Astrocyte (in vitro differentiated cells and primary cell): ENCODE results near the gene SLC26A1. TPM values are rescaled to one million over a fixed set of nuclear protein-coding genes. Genes with fewer than 3 reads are reported as not detected.
A peak's percentile ranks its signal among the peaks of the same experiment; 100 is the strongest.

Experiments used
- DNase-seq: peaks from one replicate; pipeline ENCODE4 v3.0.0-alpha.2; 2010; ENCODE audit warnings: low read depth
- FAIRE-seq: peaks from 2 replicates; lab custom pipeline; 2011; peaks lifted over from hg19 to GRCh38; lab: Jason Lieb, UNC
- H2AFZ ChIP-seq: 2 replicates; pipeline ENCODE4 v1.6.0; 2012; ENCODE audit warnings: low read depth, low read length, inconsistent platforms
- H3K27ac ChIP-seq: 2 replicates; pipeline ENCODE4 v1.5.1; 2011; ENCODE audit warnings: low read depth, low read length, inconsistent platforms
- H3K27me3 ChIP-seq: 2 replicates; pipeline ENCODE4 v1.6.0; 2011; ENCODE audit warnings: low read length, inconsistent platforms; ENCODE audit not compliant: insufficient read depth
- H3K36me3 ChIP-seq: 2 replicates; pipeline ENCODE4 v1.5.1; 2011; ENCODE audit warnings: low read length, inconsistent platforms; ENCODE audit not compliant: insufficient read depth
- H3K4me1 ChIP-seq: 2 replicates; pipeline ENCODE4 v1.5.1; 2011; ENCODE audit warnings: low read length, inconsistent platforms; ENCODE audit not compliant: insufficient read depth
- H3K4me2 ChIP-seq: 2 replicates; pipeline ENCODE4 v1.6.0; 2012; ENCODE audit warnings: low read length, inconsistent platforms
- H3K4me3 ChIP-seq: 2 replicates; pipeline ENCODE4 v1.5.1; 2011; ENCODE audit warnings: low read depth, mild to moderate bottlenecking, low read length, inconsistent platforms; ENCODE audit not compliant: insufficient read depth
- H3K79me2 ChIP-seq: 2 replicates; pipeline ENCODE4 v1.6.0; 2012; ENCODE audit warnings: mild to moderate bottlenecking, low read length, inconsistent platforms; ENCODE audit not compliant: insufficient read depth
- H3K9ac ChIP-seq: 2 replicates; pipeline ENCODE4 v1.6.0; 2012; ENCODE audit warnings: mild to moderate bottlenecking, low read length, inconsistent platforms
- H3K9me3 ChIP-seq: 2 replicates; pipeline ENCODE4 v1.5.1; 2012; ENCODE audit warnings: low read depth, mild to moderate bottlenecking, low read length, inconsistent platforms; ENCODE audit not compliant: insufficient read depth
- H4K20me1 ChIP-seq: 2 replicates; pipeline ENCODE4 v1.6.0; 2012; ENCODE audit warnings: low read length, inconsistent platforms; ENCODE audit not compliant: insufficient read depth
- H3K27ac Mint-ChIP-seq: one replicate; pipeline ENCODE4 v1.8.0; 2021; ENCODE audit warnings: mild to moderate bottlenecking, mixed read lengths; ENCODE audit not compliant: unreplicated experiment
- H3K27me3 Mint-ChIP-seq: one replicate; pipeline ENCODE4 v1.8.0; 2021; ENCODE audit warnings: low read depth, mixed read lengths; ENCODE audit not compliant: unreplicated experiment
- H3K36me3 Mint-ChIP-seq: one replicate; pipeline ENCODE4 v1.8.0; 2021; ENCODE audit warnings: low read depth, mixed read lengths; ENCODE audit not compliant: unreplicated experiment
- H3K4me1 Mint-ChIP-seq: one replicate; pipeline ENCODE4 v1.8.0; 2021; ENCODE audit warnings: low read depth, mixed read lengths; ENCODE audit not compliant: unreplicated experiment
- H3K4me3 Mint-ChIP-seq: one replicate; pipeline ENCODE4 v1.8.0; 2021; ENCODE audit warnings: mild to moderate bottlenecking, moderate library complexity, mixed read lengths; ENCODE audit not compliant: unreplicated experiment
- H3K9me3 Mint-ChIP-seq: one replicate; pipeline ENCODE4 v1.8.0; 2021; ENCODE audit warnings: mild to moderate bottlenecking, mixed read lengths; ENCODE audit not compliant: unreplicated experiment
- CTCF ChIP-seq: IDR thresholded peaks from 2 replicates; pipeline ENCODE4 v1.5.1; 2011; ENCODE audit warnings: low read depth, mild to moderate bottlenecking, inconsistent platforms, low read length, moderate library complexity; ENCODE audit not compliant: insufficient read depth
- EZH2 ChIP-seq: IDR thresholded peaks from 2 replicates; pipeline ENCODE4 v1.6.1; 2012; ENCODE audit warnings: mild to moderate bottlenecking, low read length, inconsistent platforms; ENCODE audit not compliant: insufficient read depth
- total RNA-seq: library from RNA; stranded (reverse); gene quantifications from 2 replicates; pipeline ENCODE4 v1.2.1, GENCODE V29; 2021

Gene SLC26A1
- total RNA-seq, 1 donor from 2014 or later: 0.34 TPM

- Mint-ChIP-seq H3K36me3 (peaks cover 1% of the 10 kb centered on the region), H3K4me1 (peaks cover 18% of the 10 kb centered on the region), H3K4me3 (no peak overlapping the region), H3K27ac (peak overlapping the region; percentile 53), H3K9me3 (no peaks in the 10 kb centered on the region), H3K27me3 (no peaks in the 10 kb centered on the region)
- H3K4me2 ChIP-seq: peak overlapping the region; percentile 79
- H2AFZ ChIP-seq: peak overlapping the region; percentile 79
- H3K4me1 ChIP-seq: peaks cover 54% of the 10 kb centered on the region
- peak overlapping the region; percentile 50 for H3K27ac ChIP-seq
- FAIRE-seq (no peak), DNase-seq (no peak)
- no peaks in the 10 kb centered on the region for H3K27me3 ChIP-seq
- TF ChIP-seq EZH2 (no peak), CTCF (no peak)
- no peaks in the 10 kb centered on the region for H3K36me3 ChIP-seq
- no peaks in the 10 kb centered on the region for H4K20me1 ChIP-seq
- peak overlapping the region; percentile 26 for H3K9ac ChIP-seq
- no peaks in the 10 kb centered on the region for H3K79me2 ChIP-seq
- no peaks in the 10 kb centered on the region for H3K9me3 ChIP-seq
- peak overlapping the region; percentile 40 for H3K4me3 ChIP-seq
These were observed 48.7 kb upstream of the SLC26A1 start for GRCh38 chr4:1041936-1042330.

- H3K27ac Mint-ChIP-seq: peak overlapping the region; percentile 53
- Histone ChIP-seq H3K9me3 (no peaks in the 10 kb centered on the region), H3K79me2 (no peaks in the 10 kb centered on the region), H3K4me3 (peak overlapping the region; percentile 40), H4K20me1 (no peaks in the 10 kb centered on the region), H3K27ac (peak overlapping the region; percentile 50), H3K36me3 (no peaks in the 10 kb centered on the region), H3K4me1 (peaks cover 52% of the 10 kb centered on the region), H3K4me2 (peak overlapping the region; percentile 79), H2AFZ (peak overlapping the region; percentile 79), H3K27me3 (no peaks in the 10 kb centered on the region), H3K9ac (peak overlapping the region; percentile 26)
- no peak overlapping the region for H3K4me3 Mint-ChIP-seq
- no peak for TF ChIP-seq CTCF
- no peak for TF ChIP-seq EZH2
- H3K36me3 Mint-ChIP-seq: peaks cover 1% of the 10 kb centered on the region
- peaks cover 15% of the 10 kb centered on the region for H3K4me1 Mint-ChIP-seq
- FAIRE-seq: peak; percentile 47
- no peaks in the 10 kb centered on the region for H3K27me3 Mint-ChIP-seq
- peak; percentile 57 for DNase-seq
- H3K9me3 Mint-ChIP-seq: no peaks in the 10 kb centered on the region
These were observed 48.1 kb upstream of the SLC26A1 start for GRCh38 chr4:1041147-1041935.
